HG02623 (cell line): Measurements from ENCODE around the gene SYK.
A peak's percentile ranks its signal among the peaks of the same experiment; 100 is the strongest.

Source experiments
- ATAC-seq: cut with Tn5 transposase; IDR thresholded peaks from one replicate; pipeline ENCODE4 v1.9.1; 2021; ENCODE audit warnings: moderate library complexity; ENCODE audit not compliant: unreplicated experiment

Gene SYK

GRCh38 chr9:90901933-90902332 is 100.3 kb downstream of the SYK start:
- ATAC-seq = no peak

- no peak for ATAC-seq
These were observed 102.3 kb downstream of the SYK start for GRCh38 chr9:90903766-90904424.

- no peak for ATAC-seq
These were observed 103.3 kb downstream of the SYK start for GRCh38 chr9:90904706-90905478.

- no peak for ATAC-seq
These were observed 104.2 kb downstream of the SYK start for GRCh38 chr9:90905822-90906221.

- no peak for ATAC-seq
These were observed 104.9 kb downstream of the SYK start for GRCh38 chr9:90906316-90907055.

- ATAC-seq = no peak
These were observed 105.4 kb downstream of the SYK start for GRCh38 chr9:90907056-90907445.

GRCh38 chr9:90907790-90908189 is 106.2 kb downstream of the SYK start:
- ATAC-seq = no peak

GRCh38 chr9:90909225-90909624 is 107.6 kb downstream of the SYK start:
- peak; percentile 55 for ATAC-seq

- no peak for ATAC-seq
These were observed 108.2 kb downstream of the SYK start for GRCh38 chr9:90909747-90910283.

- no peak for ATAC-seq
These were observed 112.6 kb downstream of the SYK start for GRCh38 chr9:90914196-90914595.

- peak; percentile 79 for ATAC-seq
These were observed 113.4 kb downstream of the SYK start for GRCh38 chr9:90914868-90915483.

- ATAC-seq = no peak
These were observed 114.1 kb downstream of the SYK start for GRCh38 chr9:90915693-90916092.

GRCh38 chr9:90916147-90916734 is 114.6 kb downstream of the SYK start:
- ATAC-seq = no peak

- ATAC-seq = no peak
These were observed 118.3 kb downstream of the SYK start for GRCh38 chr9:90919883-90920282.

GRCh38 chr9:90921104-90921503 is 119.5 kb downstream of the SYK start:
- ATAC-seq = no peak

- ATAC-seq = no peak
These were observed 120.3 kb downstream of the SYK start for GRCh38 chr9:90921969-90922368.

GRCh38 chr9:90925581-90926257 is 124.1 kb downstream of the SYK start:
- ATAC-seq = no peak

GRCh38 chr9:90926936-90927335 is 125.3 kb downstream of the SYK start:
- no peak for ATAC-seq

GRCh38 chr9:90927496-90927895 is 125.9 kb downstream of the SYK start:
- ATAC-seq = no peak

GRCh38 chr9:90929626-90930025 is 128.0 kb downstream of the SYK start:
- no peak for ATAC-seq
